Left cardiac atrium (tissue), 4 donors: ENCODE measurements around the gene CLMN. TPM values are rescaled to one million over a fixed set of nuclear protein-coding genes. Genes with fewer than 3 reads are reported as not detected.

ENCODE experiments used
- ATAC-seq, 2 donors: fragments of 200-7000 bp; cut with Tn5 transposase; one replicate each; pipeline ENCODE4 v1.9.1; 2020; ENCODE audit warnings: mild to moderate bottlenecking in 2 of 2, moderate library complexity in 2 of 2
- DNase-seq: peaks from one replicate; pipeline ENCODE4 v3.0.0-alpha.2; 2020
- intact Hi-C, 2 donors: fragments of 100-400 bp; cut with DNase I; formaldehyde crosslinking; loops; one replicate each; pipeline versions ENCODE4 v1.14.1 to v1.15.1; 2022 to 2023
- total RNA-seq, 2 donors: library from RNA; stranded (reverse); fragmentation: NEBNext Ultra II Directional; extraction: Animal tissue kit (Norgen Biotek cat#: 25700); gene quantifications; one replicate each; pipeline ENCODE4 v1.2.1, GENCODE V29; 2021
- donor health status: DM: no; HTN: yes; CAD: no.
- donor health status: DM: no; HTN: yes; CAD: no; lungs with severe emphysema.
- donor health status: DM: yes; HTN: yes; CAD: no.
- donor health status: Dilated cardiomyopathy.

Gene CLMN
- total RNA-seq, 2 donors from 2014 or later = 11.1 to 13.2 TPM

GRCh38 chr14:95165517-95165916 is 154.2 kb downstream of the CLMN start:
- intact Hi-C loops = no loop called here
- DNase-seq = no peak

GRCh38 chr14:95164506-95164905 is 155.2 kb downstream of the CLMN start:
- ATAC-seq (no peak), DNase-seq (no peak)
- intact Hi-C loops = no loop called here

More at GRCh38 chr14:95165517-95165916, 154.2 kb downstream of the CLMN start:
- no peak for ATAC-seq

- intact Hi-C loops = no loop called here
- DNase-seq (no peak), ATAC-seq (no peak)
Observed at GRCh38 chr14:95163666-95164065, 156.0 kb downstream of the CLMN start.

GRCh38 chr14:95163132-95163531 is 156.6 kb downstream of the CLMN start:
- intact Hi-C loops = no loop called here
- ATAC-seq (no peak), DNase-seq (no peak)

- no peak for DNase-seq
- ATAC-seq = no peak
- intact Hi-C loops = no loop called here
Observed at GRCh38 chr14:95162641-95163040, 157.1 kb downstream of the CLMN start.

- intact Hi-C loops = no loop called here
- ATAC-seq = peak; percentile 97 to 99
- peak; percentile 97 for DNase-seq
Observed at GRCh38 chr14:95157327-95158189, 162.2 kb downstream of the CLMN start, which contains the start of gene DICER1. DICER1 (minus strand) TSS chr14:95157529; CDS start chr14:95133458, 24,071 bp downstream.

- intact Hi-C loops = no loop called here
- no peak for DNase-seq
- ATAC-seq = peak; percentile 31 to 59
Observed at GRCh38 chr14:95157048-95157326, 162.7 kb downstream of the CLMN start.

- peak; percentile 56 for DNase-seq
- peak; percentile 23 to 34 for ATAC-seq
- intact Hi-C loops = no loop called here
Observed at GRCh38 chr14:95156161-95157047, 163.3 kb downstream of the CLMN start.

- DNase-seq = no peak
- intact Hi-C loops = no loop called here
- ATAC-seq = no peak
Observed at GRCh38 chr14:95155045-95155444, 164.7 kb downstream of the CLMN start.

GRCh38 chr14:95153866-95154265 is 165.8 kb downstream of the CLMN start:
- no peak for DNase-seq
- ATAC-seq = no peak
- intact Hi-C loops = no loop called here

GRCh38 chr14:95151561-95151960 is 168.1 kb downstream of the CLMN start:
- intact Hi-C loops = no loop called here
- DNase-seq = no peak
- ATAC-seq = no peak

- intact Hi-C loops = no loop called here
- DNase-seq (no peak), ATAC-seq (no peak)
Observed at GRCh38 chr14:95150910-95151309, 168.8 kb downstream of the CLMN start.

- no peak for DNase-seq
- intact Hi-C loops = no loop called here
- no peak for ATAC-seq
Observed at GRCh38 chr14:95149441-95149840, 170.3 kb downstream of the CLMN start.

GRCh38 chr14:95147597-95147996 is 172.1 kb downstream of the CLMN start:
- DNase-seq = no peak
- intact Hi-C loops = no loop called here
- no peak for ATAC-seq

- no peak for DNase-seq
- intact Hi-C loops = no loop called here
- peak in 1 of 2 donors; percentile 82 for ATAC-seq
Observed at GRCh38 chr14:95146079-95146771, 173.5 kb downstream of the CLMN start.

- intact Hi-C loops = no loop called here
- ATAC-seq (no peak), DNase-seq (no peak)
Observed at GRCh38 chr14:95144849-95145248, 174.9 kb downstream of the CLMN start.

- DNase-seq (no peak), ATAC-seq (peak; percentile 15 to 50)
- intact Hi-C loops = no loop called here
Observed at GRCh38 chr14:95143808-95144620, 175.7 kb downstream of the CLMN start.

- intact Hi-C loops = no loop called here
- ATAC-seq = no peak
- no peak for DNase-seq
Observed at GRCh38 chr14:95142208-95142607, 177.5 kb downstream of the CLMN start.

- DNase-seq = no peak
- intact Hi-C loops = no loop called here
- ATAC-seq = no peak
Observed at GRCh38 chr14:95141684-95142083, 178.0 kb downstream of the CLMN start.
